HUDEP-2 (cell line): ENCODE data around the gene EHBP1.
A peak's percentile ranks its signal among the peaks of the same experiment; 100 is the strongest.

Source experiments
- DNase-seq, 76 experiments: peaks; one replicate each; lab custom pipeline; 2025; ENCODE audit not compliant: unreplicated experiment in 76 of 76; lab: John Stamatoyannopoulos, UW

Gene EHBP1

GRCh38 chr2:62934517-62934916 lies 229.0 kb downstream of the EHBP1 start:
- DNase-seq = no peak

DNA sequence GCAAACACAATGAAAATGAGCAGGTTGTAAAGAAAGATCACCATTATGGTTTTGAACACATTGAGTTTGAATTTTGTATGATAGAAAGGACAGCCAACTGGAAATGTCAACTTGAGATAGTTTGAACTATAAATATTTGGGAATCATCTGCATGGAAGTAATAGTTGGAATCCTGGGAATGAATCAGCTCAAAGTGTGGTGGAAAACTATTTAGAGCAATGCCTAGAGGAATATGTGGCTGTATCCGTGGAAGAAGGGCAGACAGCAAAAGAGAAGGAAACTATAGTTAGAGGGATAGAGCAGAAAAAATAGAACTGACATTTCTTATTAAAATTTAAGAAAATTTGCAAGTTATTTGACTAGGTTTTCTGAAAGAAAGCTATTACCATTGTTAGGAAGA lies 232.6 kb downstream of the EHBP1 start:
- no peak for DNase-seq

GRCh38 chr2:62939735-62940491 lies 234.4 kb downstream of the EHBP1 start:
- no peak for DNase-seq

DNA sequence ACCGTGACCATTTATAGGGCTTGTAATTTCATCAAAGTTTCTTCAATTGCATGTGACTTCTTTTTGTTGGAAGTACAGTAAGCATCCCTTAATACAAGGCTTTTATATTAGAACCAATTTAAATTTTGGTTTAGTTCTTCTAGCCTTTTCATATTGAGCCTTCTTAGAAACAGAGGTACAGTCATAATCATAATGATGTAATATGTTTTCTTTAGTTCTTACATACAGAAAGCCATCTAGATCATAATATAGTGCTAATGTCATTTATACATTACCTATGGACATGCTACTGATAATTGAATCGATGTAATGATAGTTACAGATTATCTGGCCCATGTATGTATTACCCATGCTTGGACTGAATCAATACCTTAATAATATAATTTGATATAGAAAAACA lies 235.2 kb downstream of the EHBP1 start:
- DNase-seq = no peak

DNA sequence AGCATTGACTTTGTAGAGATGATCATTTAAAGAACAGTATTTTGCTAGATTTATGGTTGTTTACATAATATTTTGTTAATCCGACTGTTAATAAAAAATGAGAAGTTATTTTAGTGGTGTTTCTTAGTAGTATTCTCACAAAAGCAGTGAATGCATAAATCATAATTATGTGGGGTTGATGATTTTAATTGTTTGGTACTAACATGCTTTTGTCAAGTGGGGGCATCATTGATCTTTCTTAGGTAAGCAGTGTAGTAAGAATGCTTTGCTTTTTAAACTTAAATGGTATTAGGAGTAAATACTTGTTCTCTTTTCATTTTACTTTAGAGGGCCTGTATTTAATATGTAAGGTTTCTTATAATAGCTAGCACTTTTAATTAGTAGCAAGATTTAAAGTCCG lies 235.9 kb downstream of the EHBP1 start:
- DNase-seq = peak in 1 of 76 experiments; percentile 8

- DNase-seq = no peak
Observed at GRCh38 chr2:62944362-62944761, 238.8 kb downstream of the EHBP1 start.

DNA sequence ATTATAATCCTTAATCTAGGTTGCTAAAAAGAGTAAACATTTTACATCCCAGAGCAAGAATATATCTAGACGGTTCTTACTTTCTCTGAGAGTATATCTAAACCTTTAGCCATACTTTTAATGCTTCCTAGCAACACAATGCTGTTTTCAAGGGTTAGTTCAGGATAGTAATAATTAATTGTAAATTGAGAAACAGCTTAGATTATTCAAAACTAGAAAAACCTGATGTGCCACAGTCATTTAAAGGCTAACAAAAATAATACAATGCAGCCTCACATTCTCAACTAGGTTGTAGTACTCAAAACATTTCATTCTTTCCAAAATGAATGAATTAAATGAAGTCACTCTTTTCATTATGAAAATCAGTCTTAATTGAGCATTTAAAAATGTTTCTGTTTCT lies 241.9 kb downstream of the EHBP1 start:
- DNase-seq = no peak

DNA sequence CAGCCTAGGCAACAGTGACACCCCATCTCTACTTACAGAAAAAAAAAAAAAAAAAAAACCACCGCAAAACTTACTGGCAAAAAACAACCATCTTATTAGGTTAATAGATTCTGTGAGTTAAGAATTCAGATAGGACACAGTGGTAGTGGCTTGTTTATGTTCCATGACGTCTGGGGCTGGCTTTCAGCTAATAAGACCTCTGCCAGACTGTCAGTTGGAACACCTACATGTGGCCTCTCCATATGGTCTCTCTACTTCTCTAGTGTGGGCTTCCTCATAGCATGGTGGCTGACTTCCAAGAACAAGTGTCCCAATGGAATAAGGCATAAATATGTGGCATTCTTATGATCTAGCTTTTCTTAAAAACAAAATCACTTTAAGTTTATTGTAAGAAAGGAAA lies 251.1 kb downstream of the EHBP1 start:
- DNase-seq = no peak

DNA sequence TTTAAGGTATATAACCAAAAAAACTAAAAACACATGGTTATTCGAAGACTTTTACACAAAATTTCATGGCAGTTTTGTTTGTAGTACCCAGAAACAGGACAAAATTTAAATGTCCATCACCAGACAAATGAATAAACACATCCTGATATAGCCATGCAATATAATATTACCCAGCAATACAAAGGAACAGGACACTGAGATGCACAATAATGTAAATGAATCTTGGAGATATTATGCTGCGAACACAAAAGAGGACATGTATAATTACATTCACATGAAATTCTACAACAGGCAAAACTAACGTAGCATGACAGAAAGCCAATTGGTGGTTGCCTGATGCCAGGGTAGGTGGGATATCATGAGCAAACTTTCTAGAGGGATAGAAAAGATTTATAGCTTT lies 252.7 kb downstream of the EHBP1 start:
- DNase-seq = no peak

GRCh38 chr2:62964050-62964449 lies 258.5 kb downstream of the EHBP1 start:
- DNase-seq = no peak

- DNase-seq = no peak
Observed at GRCh38 chr2:62964671-62965070, 259.2 kb downstream of the EHBP1 start.

DNA sequence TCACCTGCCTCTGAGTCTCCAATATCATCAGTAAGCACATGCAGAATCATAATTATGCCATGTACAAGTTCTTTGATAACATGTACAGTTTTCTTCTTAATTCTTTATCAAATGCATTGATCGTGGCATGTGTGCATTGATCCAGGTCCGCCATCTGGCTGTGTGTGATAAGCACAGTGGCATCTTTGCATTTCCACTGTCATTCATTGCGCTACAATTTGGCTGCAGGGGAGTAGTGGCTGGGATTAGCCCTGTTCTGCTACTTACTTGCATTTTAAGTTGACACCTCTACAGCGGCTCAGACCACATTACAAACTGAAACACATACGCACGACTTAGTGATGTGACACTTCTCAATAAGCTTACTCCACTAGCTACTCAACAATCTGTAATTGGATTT lies 261.5 kb downstream of the EHBP1 start:
- DNase-seq = peak in 73 of 76 experiments; percentile 4 to 90 (median 67)

DNA sequence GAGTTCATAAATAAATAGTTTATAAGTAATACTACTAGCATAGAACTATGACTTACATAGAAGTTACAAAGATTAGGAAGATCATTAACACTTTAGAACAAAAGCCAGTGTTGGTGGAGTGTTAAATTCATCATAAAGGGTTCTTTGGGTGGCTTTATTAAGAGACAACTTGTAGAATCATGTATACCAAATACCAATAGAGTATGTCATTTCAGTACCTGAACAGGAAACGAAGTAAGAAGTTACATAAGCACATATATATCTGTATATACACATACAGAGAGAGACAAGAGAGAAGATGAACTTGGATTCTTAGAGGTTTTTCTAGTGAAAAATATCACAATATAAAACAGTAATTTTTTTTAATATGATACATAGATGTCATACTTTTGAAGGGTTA lies 262.7 kb downstream of the EHBP1 start:
- DNase-seq = no peak

GRCh38 chr2:62968668-62969067 lies 263.2 kb downstream of the EHBP1 start:
- DNase-seq = peak in 1 of 76 experiments; percentile 2

- no peak for DNase-seq
Observed at GRCh38 chr2:62971936-62972335, 266.4 kb downstream of the EHBP1 start.

GRCh38 chr2:62972601-62973000 lies 267.1 kb downstream of the EHBP1 start:
- DNase-seq = no peak

GRCh38 chr2:62974999-62975398 lies 269.5 kb downstream of the EHBP1 start:
- no peak for DNase-seq

DNA sequence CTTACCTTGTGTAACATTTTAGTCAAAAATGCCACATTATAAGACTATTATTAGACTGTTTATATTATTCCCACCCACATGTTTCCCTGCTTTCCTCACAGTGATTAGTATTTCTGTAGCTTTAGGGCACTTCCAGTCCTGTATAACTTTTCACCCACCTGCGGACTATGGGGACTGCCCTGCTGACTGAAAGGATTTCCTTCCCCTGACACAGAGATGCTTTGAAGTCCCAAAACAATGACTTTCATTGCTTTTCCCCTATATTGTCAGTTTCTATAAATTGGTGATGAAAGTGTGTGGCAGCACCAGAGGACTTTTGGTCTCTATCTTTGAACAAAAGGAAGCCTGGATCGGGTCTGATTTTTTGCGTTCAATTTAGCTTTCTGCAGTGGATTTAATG lies 286.1 kb downstream of the EHBP1 start:
- DNase-seq = no peak

- DNase-seq = no peak
Observed at GRCh38 chr2:62992561-62992960, 287.0 kb downstream of the EHBP1 start.

GRCh38 chr2:62994206-62994605 lies 288.7 kb downstream of the EHBP1 start:
- DNase-seq = no peak

DNA sequence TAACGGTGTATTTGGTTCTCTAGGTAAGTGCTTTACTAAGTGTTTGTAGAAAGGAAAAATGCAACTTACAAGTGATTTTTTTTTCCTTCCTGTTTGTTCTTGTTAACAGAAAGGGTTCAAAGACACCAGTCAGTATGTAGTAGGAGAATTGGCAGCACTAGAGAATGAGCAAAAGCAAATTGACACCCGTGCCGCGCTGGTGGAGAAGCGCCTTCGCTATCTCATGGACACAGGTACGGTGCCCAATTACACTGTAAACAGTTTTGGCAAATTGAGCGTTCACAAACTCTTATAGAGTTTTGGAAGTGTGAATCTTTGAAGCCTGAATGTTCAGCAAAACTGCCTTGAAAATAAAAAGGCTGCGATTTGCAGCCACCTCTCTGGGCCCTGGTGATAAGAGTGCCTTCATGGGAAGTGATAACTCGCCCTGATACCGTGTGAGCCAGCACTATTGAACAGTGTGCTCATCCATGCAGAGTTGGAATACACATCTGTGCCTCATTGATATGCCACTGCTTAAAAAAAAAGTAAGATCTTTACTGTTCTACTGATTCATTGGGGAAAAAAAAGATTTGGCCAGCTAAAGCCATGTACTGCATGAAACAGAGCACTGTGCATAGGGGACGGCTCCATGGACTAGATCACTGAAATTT lies 291.1 kb downstream of the EHBP1 start:
- DNase-seq = peak in 74 of 76 experiments; percentile 4 to 91 (median 70)

DNA sequence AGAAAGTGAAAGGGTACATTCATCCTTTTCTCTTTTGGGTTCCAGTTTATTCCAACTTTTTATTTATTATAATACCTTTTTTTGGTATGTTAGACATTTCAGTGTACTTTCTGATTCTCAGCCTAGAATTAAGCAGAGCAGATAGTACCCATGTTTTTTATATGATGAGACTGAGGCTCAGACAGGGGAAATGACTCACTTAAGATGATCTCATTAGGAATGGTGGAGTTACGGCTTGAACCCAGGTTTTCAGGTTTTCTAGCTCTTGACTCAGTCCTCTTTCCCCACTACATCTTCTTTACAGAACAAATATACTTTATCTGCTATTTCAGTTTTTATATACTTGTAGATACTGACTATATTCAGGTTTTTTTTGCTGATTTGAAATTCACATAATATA lies 293.4 kb downstream of the EHBP1 start:
- no peak for DNase-seq
